NCI-H69 (cell line): ENCODE data around the gene C20orf204.
A peak's percentile ranks its signal among the peaks of the same experiment; 100 is the strongest.
"Not testable (repeated sequence)": the region's sequence is repeated elsewhere in the genome, so short reads cannot be mapped to it uniquely, and the experiment has no call there.

Experiments used
- DNase-seq: peaks from one replicate; lab custom pipeline; 2025; lab: John Stamatoyannopoulos, UW

Gene C20orf204, protein sequence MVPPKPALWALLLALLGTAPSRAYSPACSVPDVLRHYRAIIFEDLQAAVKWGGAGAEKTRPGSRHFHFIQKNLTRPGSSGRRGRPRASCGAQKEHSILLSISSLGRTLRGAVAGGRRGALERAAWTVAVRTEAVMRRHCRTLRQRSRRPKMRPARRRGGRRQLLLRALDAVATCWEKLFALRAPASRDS

GRCh38 chr20:64035933-64036345 lies at the start of gene C20orf204:
TSS of gene C20orf204 (plus strand) at chr20:64036182. CDS start at chr20:64036324, 142 bp downstream.
- no peak for DNase-seq

GRCh38 chr20:64000906-64001305 lies 35.1 kb upstream of the C20orf204 start:
- no peak for DNase-seq

DNA sequence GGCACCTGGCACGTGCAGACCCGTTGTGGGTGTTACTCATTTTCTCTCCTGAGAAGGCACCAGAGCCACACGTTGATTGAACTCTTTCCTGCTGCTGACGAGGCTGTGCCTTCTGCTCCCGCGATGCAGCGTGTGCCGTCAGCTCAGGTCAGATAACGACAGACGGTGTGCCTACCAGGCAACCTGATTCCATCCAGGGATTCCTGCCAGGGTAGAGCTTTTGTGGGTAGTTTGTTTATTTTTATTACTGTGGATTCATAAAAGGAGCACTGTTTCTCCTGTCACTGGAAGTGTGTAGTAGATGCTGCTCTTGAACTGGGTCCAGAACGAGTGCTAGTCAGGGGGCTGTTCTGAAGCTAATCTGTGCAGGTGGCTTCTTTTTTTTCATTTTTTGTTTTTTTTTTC lies 34.4 kb upstream of the C20orf204 start:
- DNase-seq = peak; percentile 48

DNA sequence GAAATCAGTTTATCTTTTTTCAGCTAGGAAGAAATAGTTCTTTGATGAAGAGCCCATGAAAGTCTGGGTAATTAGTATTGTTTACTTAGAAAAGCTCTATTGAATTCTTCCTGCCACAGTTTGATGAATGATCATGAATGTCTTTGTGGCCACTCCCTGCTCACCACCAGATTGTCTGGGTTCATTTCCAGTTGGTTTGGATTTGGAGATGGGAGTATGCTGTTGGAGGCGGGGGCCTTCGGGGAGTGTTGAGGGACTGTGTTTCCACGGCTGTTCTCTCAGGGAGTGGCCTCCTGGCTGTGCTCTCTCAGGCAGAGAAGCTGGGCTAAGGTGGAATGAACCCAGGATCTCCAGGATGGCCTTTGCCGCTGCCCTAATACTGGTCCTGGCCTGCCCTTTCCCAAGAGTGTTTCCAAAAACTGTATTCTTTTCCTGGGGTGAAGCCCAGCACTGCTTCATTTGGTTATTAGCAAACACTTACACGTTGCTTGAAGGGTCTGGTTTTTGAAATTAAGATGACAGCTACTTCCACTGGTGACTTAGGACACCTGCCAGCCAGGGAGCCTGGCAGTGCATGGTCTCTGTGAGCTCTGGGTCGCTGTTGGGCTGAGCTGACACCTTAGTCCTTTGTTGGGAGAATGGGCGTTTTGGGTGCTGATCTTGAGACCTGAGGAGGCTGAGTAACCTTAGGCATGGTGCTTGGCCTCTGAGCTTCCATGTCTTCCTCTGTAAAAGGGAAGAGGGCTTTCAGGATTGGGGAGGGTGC lies 31.8 kb upstream of the C20orf204 start:
- peak; percentile 84 for DNase-seq

DNA sequence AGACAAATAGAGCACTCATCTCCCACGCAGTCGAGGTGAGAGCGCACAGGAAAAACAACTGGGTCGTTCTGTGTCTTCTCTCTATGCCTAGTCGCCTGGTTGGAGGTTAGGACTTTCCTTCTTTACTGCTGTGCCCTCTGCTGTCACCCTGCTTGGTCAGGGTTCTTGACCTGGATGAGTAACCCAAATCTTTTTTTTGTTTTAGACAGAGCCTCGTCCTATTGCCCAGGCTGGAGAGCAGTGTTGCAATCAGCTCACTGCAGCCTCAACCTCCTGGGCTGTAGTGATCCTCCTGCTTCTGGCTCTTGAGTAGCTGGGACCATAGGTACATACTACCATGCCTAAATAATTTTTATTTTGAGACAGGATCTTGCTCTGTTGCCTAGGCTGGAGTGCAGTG lies 30.6 kb upstream of the C20orf204 start:
- no peak for DNase-seq

DNA sequence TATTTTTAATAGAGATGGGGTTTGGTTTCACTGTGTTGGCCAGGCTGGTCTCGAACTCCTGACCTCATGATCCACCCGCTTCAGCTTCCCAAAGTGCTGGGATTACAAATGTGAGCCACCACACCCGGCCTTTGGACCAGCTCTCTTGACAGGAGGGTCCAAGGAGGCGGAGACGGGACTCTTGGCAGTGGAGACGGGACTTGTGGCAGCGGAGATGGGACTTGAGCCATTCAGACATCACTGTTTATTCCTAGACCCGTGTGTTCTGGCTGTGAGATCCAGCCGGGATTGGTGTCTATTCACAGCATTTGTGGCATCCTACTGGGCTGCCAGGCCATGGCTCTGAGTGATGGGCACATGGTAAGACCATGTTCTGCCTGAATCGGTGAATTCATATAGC lies 29.5 kb upstream of the C20orf204 start:
- DNase-seq = no peak

DNA sequence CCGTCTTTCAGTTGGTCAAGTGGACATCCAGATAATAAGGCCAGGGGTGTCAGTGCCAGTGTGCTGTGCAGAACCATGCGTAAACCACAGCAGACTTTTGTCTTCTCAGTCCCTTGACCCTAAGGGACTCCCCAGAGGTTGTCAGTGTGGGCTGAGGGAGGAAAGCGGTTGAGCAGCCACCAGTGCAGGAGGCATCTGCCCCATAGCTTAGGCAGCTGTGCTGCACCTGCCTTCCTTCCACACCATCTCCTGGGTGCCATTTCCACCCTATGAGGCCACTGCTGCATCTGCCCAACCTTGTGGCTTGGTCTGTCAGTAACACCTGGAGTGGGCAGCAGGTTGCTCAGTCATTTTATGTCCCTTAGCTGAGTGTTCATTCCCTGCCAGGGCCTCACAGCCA lies 29.1 kb upstream of the C20orf204 start:
- peak; percentile 91 for DNase-seq

DNA sequence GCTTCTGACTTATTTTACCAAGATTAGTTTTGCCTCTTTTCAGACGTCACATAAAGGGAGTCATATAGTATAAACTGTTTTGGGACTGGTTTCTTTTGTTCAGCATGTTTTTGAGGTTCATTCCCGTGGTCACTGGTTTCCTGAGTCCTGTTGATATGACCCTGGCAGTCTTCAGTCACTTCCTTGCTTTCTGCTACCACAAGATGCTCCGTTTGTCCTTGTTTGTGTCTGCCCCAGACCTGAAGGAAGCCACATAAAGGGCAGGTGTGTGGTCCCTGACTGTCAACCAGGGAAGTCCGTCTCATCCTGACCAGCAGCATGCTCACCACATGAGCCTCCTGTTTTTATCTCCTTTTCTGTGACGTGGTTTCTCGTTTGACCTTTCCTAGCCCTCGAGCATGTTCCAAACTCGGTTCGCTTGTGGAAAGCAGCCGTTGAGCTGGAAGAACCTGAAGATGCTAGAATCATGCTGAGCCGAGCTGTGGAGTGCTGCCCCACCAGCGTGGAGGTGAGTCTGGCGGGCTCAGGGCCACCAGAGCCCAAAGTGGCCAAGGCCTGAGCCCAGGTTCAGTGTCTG lies 26.1 kb upstream of the C20orf204 start:
- DNase-seq = no peak

GRCh38 chr20:64010711-64011237 lies 25.2 kb upstream of the C20orf204 start:
- no peak for DNase-seq

DNA sequence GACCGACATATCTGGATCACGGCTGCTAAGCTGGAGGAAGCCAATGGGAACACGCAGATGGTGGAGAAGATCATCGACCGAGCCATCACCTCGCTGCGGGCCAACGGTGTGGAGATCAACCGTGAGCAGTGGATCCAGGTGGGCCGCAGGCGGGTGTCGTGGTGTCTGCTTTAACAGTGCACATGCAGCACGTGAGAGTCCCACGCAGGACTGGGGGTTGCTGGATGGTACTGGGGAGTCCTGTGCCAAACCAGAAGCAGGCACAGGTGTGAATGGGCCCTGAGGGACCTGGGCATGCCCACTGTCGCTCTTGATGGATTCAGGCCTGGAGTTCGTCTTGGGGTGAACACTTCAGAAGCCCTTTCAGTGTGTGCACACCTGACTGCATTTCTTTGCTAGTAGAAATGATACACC lies 24.6 kb upstream of the C20orf204 start:
- DNase-seq = no peak

GRCh38 chr20:64012385-64013154 lies 23.4 kb upstream of the C20orf204 start:
- DNase-seq = not testable (repeated sequence)

GRCh38 chr20:64015635-64016034 lies 20.3 kb upstream of the C20orf204 start:
- no peak for DNase-seq

- DNase-seq = no peak
Observed at GRCh38 chr20:64021124-64021975, 14.6 kb upstream of the C20orf204 start.

GRCh38 chr20:64022671-64023360 lies 13.2 kb upstream of the C20orf204 start:
- DNase-seq = no peak

DNA sequence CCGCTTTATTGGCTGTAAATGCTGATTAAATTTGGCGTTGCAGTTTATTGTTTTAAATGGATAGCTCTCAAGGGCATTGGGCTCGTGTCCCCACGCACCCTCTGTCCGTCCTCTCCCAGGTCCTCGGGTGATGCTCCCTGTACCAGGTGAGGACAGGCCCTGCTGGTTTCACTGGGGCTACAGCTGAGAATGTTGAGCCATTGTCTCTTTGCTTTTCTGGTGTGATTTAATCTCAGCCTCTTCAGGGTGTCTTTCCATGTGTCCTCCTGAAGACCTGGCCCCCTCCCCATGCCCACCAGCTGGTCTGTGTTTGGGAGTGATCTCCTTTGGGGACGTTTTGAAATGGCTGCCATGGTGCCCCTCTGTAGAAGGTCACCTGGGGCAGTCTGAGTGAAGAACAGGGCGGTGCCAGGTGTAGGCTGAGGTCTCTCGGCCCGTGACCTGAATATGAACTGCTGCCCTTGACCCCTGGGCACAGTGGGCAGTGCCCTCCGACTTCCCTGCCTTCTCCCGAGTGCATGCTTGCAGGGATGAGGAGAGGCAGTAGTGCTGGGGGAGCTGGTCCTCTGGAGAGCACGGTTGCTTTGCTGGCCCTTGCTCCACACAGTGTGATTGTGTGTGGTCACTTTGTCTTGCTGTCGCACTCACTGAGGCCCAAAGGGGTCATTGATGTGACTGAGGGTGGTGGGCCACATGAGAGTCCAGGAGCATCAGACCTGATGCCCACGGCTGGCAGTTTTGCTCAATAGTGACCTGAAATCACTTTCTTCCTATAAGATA lies 12.4 kb upstream of the C20orf204 start:
- no peak for DNase-seq

- DNase-seq = no peak
Observed at GRCh38 chr20:64024141-64024990, 11.6 kb upstream of the C20orf204 start.

- DNase-seq = no peak
Observed at GRCh38 chr20:64025101-64025825, 10.7 kb upstream of the C20orf204 start.

DNA sequence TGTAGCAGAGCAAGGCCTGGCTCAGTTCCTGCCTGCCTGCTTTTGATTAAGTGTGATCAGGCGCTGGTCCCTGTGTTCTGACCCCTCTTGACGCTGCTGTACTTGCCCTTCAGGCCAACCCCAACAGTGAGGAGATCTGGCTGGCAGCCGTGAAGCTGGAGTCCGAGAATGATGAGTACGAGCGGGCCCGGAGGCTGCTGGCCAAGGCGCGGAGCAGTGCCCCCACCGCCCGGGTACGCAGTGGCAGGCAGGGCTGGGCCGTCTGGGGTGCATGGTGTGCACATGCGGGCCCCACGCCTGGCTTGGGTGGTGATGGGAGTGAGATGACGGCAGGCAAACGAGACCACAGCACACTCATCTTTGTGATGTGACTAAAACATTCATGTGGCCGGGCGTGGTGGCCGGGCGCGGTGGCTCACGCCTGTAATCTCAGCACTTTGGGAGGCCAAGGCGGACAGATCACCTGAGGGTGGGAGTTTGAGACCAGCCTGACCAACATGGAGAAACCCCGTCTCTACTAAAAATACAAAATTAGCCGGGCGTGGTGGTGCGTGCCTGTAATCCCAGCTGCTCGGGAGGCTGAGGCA lies 10.1 kb upstream of the C20orf204 start:
- DNase-seq = no peak
